ENCODE data around the gene FOXRED2.
"Not testable (repeated sequence)": the region's sequence is repeated elsewhere in the genome, so short reads cannot be mapped to it uniquely, and the experiment has no call there.

FOXRED2 gene

GRCh38 chr22:36469094-36469710 lies 37.6 kb downstream of the FOXRED2 start:
- DNase-seq, result no peak

- DNase-seq, result no peak
Observed at GRCh38 chr22:36467946-36468345, 38.9 kb downstream of the FOXRED2 start.

DNA sequence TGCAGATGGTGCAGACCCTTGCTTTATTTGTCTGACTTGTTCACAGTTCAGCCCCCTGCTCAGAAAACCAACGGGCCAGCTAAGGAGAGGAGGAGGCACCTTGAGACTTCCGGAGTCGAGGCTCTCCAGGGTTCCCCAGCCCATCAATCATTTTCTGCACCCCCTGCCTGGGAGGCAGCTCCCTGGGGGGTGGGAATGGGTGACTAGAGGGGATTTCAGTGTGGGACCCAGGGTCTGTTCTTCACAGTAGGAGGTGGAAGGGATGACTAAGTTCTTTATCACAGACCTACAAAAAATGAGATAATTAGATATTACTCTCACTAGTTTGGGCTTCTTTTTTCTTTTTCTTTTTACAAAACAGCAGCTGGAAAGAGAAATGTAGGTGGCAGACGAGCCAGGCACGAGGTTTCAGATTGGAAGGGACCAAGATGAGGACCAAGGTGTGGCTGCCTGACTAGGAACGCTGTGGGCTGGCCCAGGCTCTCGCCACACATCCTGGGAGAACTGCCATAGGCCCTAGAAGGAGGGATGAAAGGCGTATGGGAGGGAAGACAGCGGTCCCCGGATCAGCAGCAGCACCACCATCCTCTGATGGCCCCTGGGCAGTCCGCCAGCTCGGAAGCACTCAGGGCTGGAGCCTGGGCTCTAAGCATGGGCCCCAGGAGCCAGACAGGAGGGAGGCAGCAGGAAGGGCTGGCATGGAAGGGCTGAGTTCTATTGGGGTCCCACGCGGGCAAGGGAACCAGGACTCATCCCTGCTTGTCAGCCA lies 39.6 kb downstream of the FOXRED2 start:
- DNase-seq, result peak; percentile 25

- no peak for DNase-seq
Observed at GRCh38 chr22:36466258-36466657, 40.6 kb downstream of the FOXRED2 start.

DNA sequence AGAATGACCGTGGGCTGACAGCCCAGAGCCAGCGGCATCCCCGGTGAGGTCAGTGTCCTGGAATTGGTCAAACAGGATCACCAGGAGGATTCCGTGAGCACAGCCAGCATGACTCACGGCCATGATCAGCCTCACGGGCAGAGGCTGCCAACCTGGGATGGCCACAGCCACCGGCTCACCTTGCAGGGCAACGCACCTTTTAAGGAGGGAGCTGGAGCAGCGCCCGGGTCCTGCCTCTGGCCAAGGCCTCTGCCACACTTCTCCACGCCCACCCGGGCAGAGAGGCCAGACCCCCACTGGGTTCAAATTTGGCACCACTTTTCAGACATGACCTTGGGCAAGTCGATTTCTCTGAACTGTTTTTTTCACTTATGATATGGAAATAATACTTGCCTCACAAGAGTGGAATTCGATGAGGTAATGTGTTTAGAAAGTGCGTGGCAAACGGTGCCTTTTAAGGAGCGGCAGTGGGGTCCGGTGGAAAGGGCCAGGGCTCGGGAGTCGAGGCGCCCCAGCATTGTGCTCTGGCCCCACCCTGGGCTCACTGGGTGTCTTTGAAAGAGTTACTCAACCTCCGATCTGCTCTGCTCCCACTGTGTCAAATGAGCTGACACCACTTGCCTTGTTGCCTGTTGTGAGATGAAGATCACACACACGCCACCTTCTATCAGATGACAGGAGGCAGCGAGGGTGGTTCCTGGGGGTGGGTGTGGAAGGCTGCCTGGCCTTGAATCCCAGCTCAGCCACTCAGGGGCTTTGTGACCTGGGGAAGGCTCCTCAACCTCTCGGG lies 41.4 kb downstream of the FOXRED2 start:
- no peak for DNase-seq

- DNase-seq, result no peak
Observed at GRCh38 chr22:36464715-36465231, 42.1 kb downstream of the FOXRED2 start.

- no peak for DNase-seq
Observed at GRCh38 chr22:36463783-36464184, 43.1 kb downstream of the FOXRED2 start.

- DNase-seq, result no peak
Observed at GRCh38 chr22:36461665-36462649, 44.9 kb downstream of the FOXRED2 start.

GRCh38 chr22:36460202-36460601 lies 46.6 kb downstream of the FOXRED2 start:
- no peak for DNase-seq

- DNase-seq, result no peak
Observed at GRCh38 chr22:36457688-36458450, 49.0 kb downstream of the FOXRED2 start.

GRCh38 chr22:36456464-36456845 lies 50.4 kb downstream of the FOXRED2 start:
- DNase-seq, result no peak

DNA sequence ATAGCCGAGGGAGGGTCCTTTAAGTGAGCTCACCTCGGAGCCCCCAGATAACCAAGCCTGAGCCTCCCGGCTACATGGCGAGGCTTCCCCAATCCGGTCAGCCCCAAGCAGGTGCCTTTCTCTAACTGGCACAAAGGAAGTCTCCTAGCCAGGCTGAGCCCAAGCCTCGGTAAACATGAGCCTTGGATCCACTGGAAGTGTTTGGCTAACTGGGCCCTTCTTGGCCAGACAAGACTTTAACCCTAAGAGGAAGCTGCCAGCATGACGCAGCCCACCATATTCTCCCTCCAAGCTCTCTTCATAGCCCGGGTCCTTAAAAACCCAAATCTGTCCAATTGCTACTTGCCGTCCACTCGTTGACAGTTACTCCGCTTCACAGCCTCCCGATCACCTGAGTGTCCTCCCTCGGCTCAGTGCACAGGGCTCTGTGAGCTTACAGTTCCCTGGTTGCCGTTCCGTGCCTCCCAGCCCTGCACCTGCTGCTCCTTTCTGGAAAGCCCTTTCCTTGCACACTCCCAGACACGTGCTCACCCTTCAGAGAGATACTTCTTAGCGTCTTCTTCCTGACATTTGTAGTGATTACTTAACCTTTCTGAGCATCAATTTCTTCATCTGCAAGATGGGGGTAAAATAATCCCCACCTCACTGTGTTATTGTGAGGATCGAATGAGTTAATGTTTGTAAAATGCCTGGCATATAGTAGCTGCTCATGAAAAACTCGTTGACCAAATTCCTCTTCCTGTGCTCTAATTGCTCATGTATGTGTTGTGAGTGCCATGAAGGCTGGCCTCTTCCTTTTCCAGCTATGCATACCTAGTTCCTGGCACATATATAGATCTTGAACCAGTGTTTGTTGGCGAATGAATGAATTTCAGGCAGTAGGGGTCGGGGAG lies 51.0 kb downstream of the FOXRED2 start:
- peak; percentile 70 for DNase-seq

DNA sequence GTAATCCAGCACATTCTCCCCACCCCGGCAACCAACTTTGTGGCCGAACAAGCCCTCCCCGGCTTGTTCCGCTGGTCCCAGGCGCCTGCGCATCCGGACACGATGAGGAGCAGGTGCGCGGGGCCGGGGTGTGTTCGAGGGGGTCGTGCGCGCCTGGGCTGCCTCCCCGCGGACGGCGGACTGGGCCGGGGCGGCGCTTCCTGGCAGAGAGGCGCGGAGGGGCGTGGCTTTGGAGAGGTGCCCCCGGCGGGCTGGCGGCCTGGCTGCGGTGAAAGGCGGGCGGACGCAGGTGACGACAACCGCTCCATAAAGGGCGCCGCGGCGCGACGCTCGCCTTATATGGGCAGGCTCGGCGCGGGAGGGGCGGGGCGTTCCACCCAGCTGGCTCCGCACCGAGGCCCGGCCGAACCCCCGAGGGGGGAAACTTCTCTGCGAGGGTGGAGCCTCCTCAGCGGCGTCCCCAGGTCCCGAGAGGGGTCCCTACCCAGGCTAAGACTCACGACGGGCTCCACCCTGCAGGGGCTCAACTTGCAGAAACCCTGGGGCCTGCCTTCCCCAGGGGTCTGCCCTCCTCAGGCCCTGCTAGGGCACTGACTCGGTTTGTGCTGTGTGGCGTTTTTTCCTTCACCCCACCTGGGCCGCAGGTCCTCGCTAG lies 51.8 kb downstream of the FOXRED2 start:
- peak; percentile 83 for DNase-seq

DNA sequence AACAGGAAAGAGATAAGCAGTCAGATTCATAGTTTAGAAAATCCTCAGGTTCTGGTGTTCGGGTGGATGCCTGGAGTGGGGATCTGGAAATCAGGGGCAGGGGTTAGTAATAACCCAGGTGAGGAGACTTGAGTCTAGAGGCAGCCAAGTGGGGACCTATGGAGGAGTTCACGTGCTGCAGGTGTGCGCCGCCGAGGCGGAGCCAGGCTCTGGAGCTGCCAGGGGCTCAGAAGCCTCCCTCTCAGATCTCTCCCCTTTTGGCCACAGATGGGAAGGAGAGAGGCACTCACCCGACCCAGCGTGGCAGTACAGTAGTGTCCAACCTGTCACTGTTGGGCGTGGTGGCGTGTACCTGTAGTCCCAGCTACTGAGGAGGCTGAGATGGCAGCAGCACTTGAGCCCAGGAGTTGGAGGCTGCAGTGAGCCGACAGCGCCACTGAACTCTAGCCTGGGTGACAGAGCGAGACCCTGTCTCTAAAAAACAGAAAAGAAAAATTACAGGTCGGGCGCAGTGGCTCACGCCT lies 52.9 kb downstream of the FOXRED2 start:
- DNase-seq, result no peak

DNA sequence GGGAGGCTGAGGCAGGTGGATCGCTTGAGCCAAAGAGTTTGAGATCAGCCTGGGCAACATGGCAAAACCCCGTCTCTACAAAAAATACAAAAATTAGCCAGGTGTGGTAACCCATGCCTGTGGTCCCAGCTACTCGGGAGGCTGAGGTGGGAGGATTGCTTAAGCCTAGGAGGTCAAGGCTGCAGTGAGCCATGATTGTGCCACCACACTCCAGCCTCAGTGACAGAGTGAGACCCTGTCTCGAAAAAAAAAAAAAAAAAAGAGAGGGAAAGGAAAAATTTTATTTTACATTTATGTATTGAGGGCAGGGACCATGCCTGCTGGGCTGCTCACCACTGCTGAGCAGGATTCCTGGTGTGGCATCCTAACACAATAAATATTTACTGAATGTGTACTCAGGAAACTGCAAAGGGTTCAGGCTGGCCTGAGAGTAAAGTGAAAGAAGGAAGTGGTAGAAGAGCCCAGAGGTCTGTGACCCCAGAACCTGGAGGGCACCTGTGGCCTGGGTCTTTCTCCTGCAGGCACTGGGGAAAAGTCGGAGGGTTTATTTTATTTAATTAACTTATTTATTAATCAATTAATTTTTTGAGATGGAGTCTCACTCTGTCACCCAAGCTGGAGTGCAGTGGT lies 53.7 kb downstream of the FOXRED2 start:
- DNase-seq, result not testable (repeated sequence)

DNA sequence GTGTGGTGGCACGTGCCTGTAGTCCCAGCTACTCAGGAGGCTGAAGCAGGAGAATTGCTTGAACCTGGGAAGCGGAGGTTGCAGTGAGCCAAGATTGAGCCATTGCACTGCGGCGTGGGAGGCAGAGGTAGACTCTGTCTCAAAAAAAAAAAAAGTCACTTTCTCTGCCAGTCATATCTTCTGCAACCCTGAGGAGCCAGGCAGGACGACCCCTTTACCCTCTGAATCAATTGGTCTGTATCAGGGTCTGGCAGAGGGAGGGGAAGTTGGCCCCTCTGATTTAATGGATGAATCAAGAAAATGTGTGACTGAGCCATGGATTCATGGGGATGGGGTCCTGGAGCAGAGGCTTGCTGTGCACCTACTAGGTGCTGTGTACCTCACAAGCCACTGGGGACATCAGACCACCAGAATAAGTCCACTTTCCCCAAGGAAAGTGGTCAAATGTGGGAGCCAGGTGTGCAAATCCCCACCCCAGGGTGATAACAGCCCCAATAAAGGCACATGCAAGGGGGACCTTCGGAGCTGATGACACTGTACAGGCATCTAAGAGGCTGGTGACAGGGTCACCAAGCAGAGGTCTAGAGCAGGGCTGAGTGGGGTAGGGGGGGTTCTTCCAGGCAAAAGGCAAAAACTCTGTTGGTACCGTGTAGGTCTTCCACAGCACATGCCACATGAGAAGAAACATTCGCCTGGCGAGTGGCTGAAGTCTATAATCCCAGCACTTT lies 54.4 kb downstream of the FOXRED2 start:
- no peak for DNase-seq

DNA sequence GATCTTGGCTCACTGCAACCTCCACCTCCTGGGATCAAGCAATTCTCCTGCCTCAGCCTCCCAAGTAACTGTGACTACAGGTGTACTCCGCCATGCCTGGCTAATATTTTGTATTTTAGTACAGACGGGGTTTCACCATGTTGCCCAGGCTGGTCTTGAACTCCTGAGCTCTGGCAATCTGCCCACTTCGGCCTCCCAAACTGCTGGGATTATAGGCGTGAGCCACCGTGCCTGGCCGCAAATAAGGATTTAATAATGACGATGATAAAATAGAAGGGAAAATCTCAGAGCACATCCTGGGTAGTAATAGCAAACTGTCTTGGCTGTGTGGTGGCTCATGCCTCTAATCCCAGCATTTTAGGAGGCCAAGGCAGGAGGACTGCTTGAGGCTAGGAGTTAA lies 55.9 kb downstream of the FOXRED2 start:
- not testable (repeated sequence) for DNase-seq

DNA sequence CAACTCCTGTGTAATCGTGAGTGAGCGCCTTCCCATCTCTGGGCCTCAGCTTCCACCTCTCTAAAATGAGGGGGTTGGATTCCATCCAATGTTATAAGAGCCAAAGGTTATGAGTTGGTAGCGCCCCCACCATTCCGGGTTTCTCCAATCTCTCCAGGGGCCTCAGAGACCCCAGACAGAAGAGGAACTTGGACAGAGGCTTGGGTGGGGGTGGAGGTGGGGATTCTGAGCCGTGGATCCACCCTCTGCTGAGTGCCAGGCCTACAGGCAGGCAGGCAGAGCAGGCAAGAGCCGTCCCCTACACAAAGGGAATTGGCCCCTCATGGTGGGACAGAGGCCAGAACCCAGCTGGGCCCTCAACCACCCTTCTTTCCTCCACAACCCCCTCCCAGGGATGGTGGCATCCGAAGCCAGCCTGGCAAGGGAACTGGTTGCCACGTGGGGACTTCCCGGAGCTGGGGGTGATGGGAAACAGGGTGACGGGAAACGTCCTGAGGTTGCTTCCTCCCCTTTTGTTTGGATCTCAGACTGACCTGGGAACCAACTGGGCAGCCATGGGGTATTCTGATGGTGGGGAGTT lies 57.2 kb downstream of the FOXRED2 start:
- no peak for DNase-seq

Measured in SHP77 treated with DMSO at 0.1 percent for 48 hours (cell line).